ENCODE measurements around the gene KCNA10.

The KCNA10 gene

GRCh38 chr1:110477041-110477440 is 41.9 kb downstream of the KCNA10 start:
- DNase-seq (ENCODE audit: low read depth): no peak

GRCh38 chr1:110476028-110476765 is 42.8 kb downstream of the KCNA10 start:
- DNase-seq (ENCODE audit: low read depth): no peak

DNA sequence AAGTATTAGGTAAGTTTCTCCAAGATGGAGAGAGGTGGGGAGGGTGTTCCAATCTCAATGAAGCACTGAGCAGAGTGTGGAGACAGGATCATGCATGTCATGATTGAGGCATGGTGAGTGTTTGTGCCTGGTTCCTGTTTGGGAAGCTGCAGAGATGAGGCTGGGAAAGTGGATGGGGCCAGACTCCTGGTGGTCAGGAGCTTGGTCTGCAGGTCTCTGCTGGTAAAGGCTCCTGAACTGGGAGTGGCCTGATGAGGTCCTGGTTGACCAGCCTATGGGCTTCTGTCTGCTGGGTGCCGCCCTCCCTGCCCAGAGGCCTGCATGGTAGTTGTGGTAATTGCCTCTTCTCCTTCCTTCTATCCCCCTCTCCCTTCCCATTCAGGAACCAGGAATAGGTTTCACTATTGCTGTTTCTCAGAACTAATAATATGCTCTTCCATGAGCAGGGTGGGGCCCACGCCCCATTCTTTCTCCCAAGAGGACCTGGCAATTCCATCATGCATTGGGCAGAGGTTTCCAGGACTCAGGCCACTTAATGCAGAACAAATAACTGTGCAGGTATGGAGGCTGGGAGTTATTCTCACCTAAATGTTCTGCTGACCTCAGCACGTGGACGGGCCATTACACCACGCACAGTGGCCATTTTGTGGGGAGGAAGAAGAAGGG is 43.5 kb downstream of the KCNA10 start:
- no peak for DNase-seq (ENCODE audit: low read depth)

GRCh38 chr1:110474444-110474843 is 44.5 kb downstream of the KCNA10 start:
- DNase-seq (ENCODE audit: low read depth): no peak

DNA sequence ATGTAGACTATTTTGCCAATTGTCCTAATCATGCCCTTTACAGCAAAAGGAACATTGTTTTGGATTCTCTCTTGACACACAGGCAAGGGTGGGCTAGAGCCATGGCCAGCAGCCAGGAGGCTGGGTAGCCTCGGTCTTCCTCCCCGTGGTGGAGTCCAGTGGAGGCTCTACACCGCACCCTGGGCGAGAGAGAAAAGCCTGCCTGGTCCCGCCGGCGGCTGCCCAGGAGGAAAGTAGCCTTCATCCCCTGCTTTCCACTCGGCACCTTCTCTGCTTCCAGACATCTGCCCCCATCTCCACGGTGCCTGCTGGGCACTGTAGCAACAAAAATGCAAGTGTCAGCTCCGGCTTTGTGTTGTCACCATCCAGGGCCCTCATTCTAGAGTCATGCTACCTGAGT is 46.4 kb downstream of the KCNA10 start:
- no peak for DNase-seq (ENCODE audit: low read depth)

DNA sequence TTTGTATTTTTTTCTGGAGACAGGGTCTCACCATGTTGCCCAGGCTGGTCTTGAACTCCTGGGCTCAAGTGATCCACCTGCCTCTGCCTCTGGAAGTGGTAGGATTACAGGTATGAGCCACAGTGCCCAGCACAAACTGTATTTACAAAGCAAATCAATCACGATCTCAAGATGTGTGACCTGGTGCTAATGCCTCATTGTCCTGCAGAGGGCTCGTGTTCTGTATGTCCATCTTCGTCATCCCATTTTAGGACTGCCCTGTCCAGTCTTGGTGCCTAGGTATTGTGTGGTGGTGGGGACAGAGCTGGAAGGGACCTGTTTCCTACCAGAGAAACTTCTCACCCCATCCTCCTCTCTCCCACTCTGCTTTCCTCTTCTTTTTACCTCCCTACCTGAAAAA is 47.8 kb downstream of the KCNA10 start:
- DNase-seq (ENCODE audit: low read depth): no peak
